ENCODE results near the gene NR3C1. TPM values are rescaled to one million over a fixed set of nuclear protein-coding genes. Genes with fewer than 3 reads are reported as not detected.

NR3C1 gene
- total RNA-seq, 2 experiments from 2014 or later: 52.7 to 55.6 TPM

DNA sequence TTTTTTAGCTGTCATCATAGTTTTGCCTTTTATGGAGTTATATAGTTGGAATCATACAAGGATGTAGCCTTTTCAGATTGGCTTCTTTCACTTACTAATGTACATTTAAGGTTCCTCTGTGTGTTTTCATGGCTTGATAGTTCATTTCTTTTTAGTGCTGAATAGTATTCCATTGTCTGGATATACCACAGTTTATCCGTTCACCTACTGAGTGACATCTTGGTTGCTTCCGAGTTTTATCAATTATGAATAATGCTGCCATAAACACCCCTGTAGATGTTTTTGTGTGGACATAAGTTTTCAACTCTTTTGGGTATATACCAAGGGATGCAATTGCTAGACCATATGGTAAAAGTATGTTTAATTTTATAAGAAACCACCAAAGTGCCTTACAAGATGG lies 136.3 kb downstream of the NR3C1 start:
- ChIA-PET CTCF (no interaction called here), POLR2A (no interaction called here)
- intact Hi-C loops (cut with micrococcal nuclease): no loop called here
- DNase-seq (no peak), ATAC-seq (no peak)
- Mint-ChIP-seq H3K4me1 (ENCODE audit: low read depth) (peaks cover 6% of the 10 kb centered on the region), H3K27ac (no peak overlapping the region), H3K4me3 (no peak overlapping the region), H3K9me3 (peaks cover 31% of the 10 kb centered on the region), H3K27me3 (no peaks in the 10 kb centered on the region), H3K36me3 (ENCODE audit: low read depth) (peaks cover 3% of the 10 kb centered on the region)
- TF ChIP-seq, protein P1, sequence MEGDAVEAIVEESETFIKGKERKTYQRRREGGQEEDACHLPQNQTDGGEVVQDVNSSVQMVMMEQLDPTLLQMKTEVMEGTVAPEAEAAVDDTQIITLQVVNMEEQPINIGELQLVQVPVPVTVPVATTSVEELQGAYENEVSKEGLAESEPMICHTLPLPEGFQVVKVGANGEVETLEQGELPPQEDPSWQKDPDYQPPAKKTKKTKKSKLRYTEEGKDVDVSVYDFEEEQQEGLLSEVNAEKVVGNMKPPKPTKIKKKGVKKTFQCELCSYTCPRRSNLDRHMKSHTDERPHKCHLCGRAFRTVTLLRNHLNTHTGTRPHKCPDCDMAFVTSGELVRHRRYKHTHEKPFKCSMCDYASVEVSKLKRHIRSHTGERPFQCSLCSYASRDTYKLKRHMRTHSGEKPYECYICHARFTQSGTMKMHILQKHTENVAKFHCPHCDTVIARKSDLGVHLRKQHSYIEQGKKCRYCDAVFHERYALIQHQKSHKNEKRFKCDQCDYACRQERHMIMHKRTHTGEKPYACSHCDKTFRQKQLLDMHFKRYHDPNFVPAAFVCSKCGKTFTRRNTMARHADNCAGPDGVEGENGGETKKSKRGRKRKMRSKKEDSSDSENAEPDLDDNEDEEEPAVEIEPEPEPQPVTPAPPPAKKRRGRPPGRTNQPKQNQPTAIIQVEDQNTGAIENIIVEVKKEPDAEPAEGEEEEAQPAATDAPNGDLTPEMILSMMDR (IDR thresholded peaks at IDR 0.05): no peak

DNA sequence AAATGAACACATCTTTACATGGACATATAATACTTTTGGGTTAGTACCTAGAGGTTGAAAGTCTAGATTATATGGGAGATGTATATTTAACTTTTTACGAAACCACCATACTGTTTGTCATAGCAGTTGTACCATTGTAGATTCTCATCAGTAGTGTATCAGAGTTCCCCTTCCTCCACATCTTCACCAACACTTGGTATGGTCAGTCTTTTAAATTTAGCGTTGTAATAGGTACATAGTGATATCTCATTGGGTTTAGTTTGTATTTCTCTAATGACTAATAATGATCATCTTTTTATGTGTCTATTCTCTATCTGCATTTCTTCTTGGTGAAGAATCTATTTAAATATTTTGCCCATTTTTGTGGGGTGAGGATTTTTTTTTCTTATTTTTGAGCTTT lies 137.5 kb downstream of the NR3C1 start:
- intact Hi-C loops (cut with micrococcal nuclease): no loop called here
- H3K9me3 Mint-ChIP-seq: peaks cover 31% of the 10 kb centered on the region
- peaks cover 3% of the 10 kb centered on the region for H3K36me3 Mint-ChIP-seq (ENCODE audit: low read depth)
- no peak overlapping the region for H3K27ac Mint-ChIP-seq
- peaks cover 12% of the 10 kb centered on the region for H3K4me1 Mint-ChIP-seq (ENCODE audit: low read depth)
- ChIA-PET POLR2A (no interaction called here), CTCF (no interaction called here)
- DNase-seq (no peak), ATAC-seq (no peak)
- TF ChIP-seq, protein P1 (IDR thresholded peaks at IDR 0.05): no peak
- H3K4me3 Mint-ChIP-seq: no peak overlapping the region
- no peaks in the 10 kb centered on the region for H3K27me3 Mint-ChIP-seq

DNA sequence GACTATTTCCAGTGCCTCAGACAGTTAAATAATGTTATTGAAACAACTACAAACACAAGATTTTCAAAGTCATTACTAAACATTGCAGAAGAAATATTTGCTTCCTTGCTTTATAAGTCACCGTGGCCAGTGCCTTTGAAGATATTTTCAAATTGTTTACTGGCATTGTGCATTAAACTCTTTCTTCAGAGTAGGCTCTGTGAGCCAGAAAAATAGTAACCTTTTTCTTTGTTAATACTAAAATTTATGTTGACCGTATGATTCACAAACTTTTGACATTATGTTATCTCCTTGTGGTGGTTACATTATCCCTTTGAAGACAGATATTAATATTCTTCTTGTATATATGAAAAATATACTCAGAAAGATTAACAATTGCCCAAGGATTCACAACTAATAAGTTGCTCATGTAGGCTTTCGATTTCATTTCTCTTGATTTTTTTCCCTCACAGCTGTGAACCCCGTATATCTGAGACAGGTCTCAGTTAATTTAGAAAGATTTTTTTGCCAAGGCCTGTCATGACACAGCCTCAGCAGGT lies 140.1 kb downstream of the NR3C1 start:
- no peak overlapping the region for H3K4me3 Mint-ChIP-seq
- CTCF ChIA-PET: no interaction called here

DNA sequence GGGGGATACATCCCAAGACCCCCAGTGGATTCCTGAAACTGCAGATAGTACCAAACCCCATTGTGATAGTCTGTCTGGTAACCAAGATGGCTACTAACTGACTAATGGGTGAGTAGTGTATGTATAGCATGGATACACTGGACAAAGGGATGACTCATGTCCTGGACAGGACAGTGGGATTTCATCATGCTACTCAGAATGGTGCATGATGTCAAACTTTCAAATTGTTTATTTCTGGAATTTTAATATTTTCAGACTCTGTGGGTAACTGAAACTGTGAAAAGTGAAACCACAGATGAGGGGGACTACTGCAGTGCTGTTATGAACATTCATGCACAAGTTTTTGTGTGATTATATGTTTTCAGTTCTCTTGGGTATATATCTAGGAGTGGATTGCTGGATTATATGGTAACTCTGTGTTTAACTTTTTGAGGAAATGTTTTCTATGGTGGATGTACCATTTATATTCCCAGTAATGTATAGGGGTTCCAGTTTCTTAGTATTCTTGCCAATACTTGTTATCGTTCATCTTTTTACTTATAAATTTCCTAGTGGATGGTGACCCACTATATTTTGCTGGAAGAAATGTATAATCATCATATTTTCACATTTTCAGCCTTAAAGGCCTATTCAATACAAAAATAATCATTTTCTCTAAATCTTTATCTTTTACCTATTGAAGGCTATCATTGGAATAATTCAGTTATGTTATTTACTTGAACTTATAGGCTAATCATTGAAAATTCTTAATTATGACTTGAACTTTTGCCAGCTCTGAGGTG lies 140.9 kb downstream of the NR3C1 start:
- ChIA-PET CTCF (no interaction called here), POLR2A (no interaction called here)
- peak; percentile 77 for ATAC-seq
- intact Hi-C loops (cut with micrococcal nuclease): no loop called here
- no peak overlapping the region for H3K4me3 Mint-ChIP-seq
- TF ChIP-seq, protein P1 (IDR thresholded peaks at IDR 0.05): no peak
- no peak for DNase-seq
- H3K4me1 Mint-ChIP-seq (ENCODE audit: low read depth): peaks cover 12% of the 10 kb centered on the region
- H3K27ac Mint-ChIP-seq: no peak overlapping the region
- no peaks in the 10 kb centered on the region for H3K27me3 Mint-ChIP-seq
- peaks cover 3% of the 10 kb centered on the region for H3K36me3 Mint-ChIP-seq (ENCODE audit: low read depth)
- H3K9me3 Mint-ChIP-seq: peaks cover 13% of the 10 kb centered on the region

More for the DNA sequence above, 140.1 kb downstream of the NR3C1 start:
- no peaks in the 10 kb centered on the region for H3K27me3 Mint-ChIP-seq
- ATAC-seq (no peak), DNase-seq (no peak)
- peaks cover 12% of the 10 kb centered on the region for H3K4me1 Mint-ChIP-seq (ENCODE audit: low read depth)
- H3K36me3 Mint-ChIP-seq (ENCODE audit: low read depth): peaks cover 3% of the 10 kb centered on the region
- TF ChIP-seq, protein P1 (IDR thresholded peaks at IDR 0.05): no peak
- POLR2A ChIA-PET: no interaction called here
- peaks cover 21% of the 10 kb centered on the region for H3K9me3 Mint-ChIP-seq
- H3K27ac Mint-ChIP-seq: no peak overlapping the region
- intact Hi-C loops (cut with micrococcal nuclease): no loop called here

DNA sequence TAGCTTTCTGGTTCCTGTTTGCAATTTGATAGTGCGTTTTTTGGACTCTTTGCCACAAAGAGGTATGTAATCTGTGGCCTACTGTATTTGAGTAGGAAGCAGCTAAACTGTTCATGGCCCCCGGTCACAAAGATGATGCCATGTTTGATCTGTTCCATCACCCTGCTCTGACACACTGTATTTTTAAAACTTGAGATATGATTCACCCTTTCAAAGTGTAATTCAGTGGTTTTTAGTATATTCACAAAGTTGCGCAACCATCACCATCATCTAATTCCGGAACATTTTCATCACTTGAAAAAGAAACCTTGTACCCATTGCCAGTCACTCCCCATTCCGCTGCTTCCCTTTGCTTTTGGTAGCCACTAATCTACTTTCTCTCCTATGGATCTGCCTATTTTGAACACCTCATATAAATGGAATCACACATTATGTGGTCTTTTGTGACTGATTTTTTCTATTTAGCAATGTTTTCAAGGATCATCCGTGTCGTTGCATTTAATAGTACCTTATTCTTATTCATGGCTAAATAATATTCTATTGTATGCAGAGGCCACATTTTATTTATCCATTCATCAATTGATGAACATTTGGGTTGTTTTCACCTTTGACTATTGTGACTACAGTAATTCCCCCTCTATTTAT lies 141.6 kb downstream of the NR3C1 start:
- Mint-ChIP-seq H3K36me3 (ENCODE audit: low read depth) (peaks cover 3% of the 10 kb centered on the region), H3K27me3 (no peaks in the 10 kb centered on the region), H3K27ac (peak overlapping the region; percentile 8), H3K9me3 (peaks cover 9% of the 10 kb centered on the region), H3K4me1 (ENCODE audit: low read depth) (peaks cover 12% of the 10 kb centered on the region), H3K4me3 (no peak overlapping the region)
- POLR2A ChIA-PET: interaction anchor here (1.0 kb wide), 1 partner anchor 23 kb away, joined by 3 read pairs; no protein-coding TSS in a partner anchor
- peak; percentile 30 for DNase-seq
- intact Hi-C loops (cut with micrococcal nuclease): no loop called here
- CTCF ChIA-PET: no interaction called here
- TF ChIP-seq, protein P1 (IDR thresholded peaks at IDR 0.05): no peak
- peak; percentile 54 for ATAC-seq
